Mesendoderm (in vitro differentiated cells): Measurements from ENCODE around the gene NMNAT3.

Experiments
- DNase-seq: peaks from one replicate; pipeline ENCODE4 v3.0.0; 2013
- H2AK5ac ChIP-seq: 2 replicates; pipeline ENCODE4 v1.6.1; 2013; ENCODE audit warnings: low read length, inconsistent platforms
- H2BK120ac ChIP-seq: 2 replicates; pipeline ENCODE4 v1.6.1; 2013; ENCODE audit warnings: low read depth, mild to moderate bottlenecking, low read length, moderate library complexity, mixed read lengths
- H2BK15ac ChIP-seq: replicated peaks from 2 replicates; pipeline ENCODE4 v1.6.1; 2013; ENCODE audit warnings: low read depth, mild to moderate bottlenecking, moderate library complexity
- H2BK5ac ChIP-seq: 2 replicates; pipeline ENCODE4 v1.6.1; 2013; ENCODE audit warnings: low read length, inconsistent platforms
- H3K18ac ChIP-seq: 2 replicates; pipeline ENCODE4 v1.6.1; 2013; ENCODE audit warnings: mild to moderate bottlenecking, low read length, mixed read lengths
- H3K23ac ChIP-seq: one replicate; pipeline ENCODE4 v1.6.1; 2013; ENCODE audit warnings: low read length
- H3K27ac ChIP-seq: 2 replicates; pipeline ENCODE4 v1.5.1; 2013; ENCODE audit warnings: low read depth, mild to moderate bottlenecking, inconsistent platforms, low read length, moderate library complexity
- H3K27me3 ChIP-seq: 2 replicates; pipeline ENCODE4 v1.6.1; 2013; ENCODE audit warnings: low read length, control low read depth, mild to moderate bottlenecking, inconsistent platforms; ENCODE audit not compliant: insufficient read depth, poor library complexity
- H3K36me3 ChIP-seq: 2 replicates; pipeline ENCODE4 v1.6.1; 2013; ENCODE audit warnings: low read length, inconsistent platforms; ENCODE audit not compliant: control insufficient read depth, insufficient read depth
- H3K4ac ChIP-seq: one replicate; pipeline ENCODE4 v1.6.1; 2013; ENCODE audit warnings: low read depth, mild to moderate bottlenecking, low read length, moderate library complexity
- H3K4me1 ChIP-seq: 2 replicates; pipeline ENCODE4 v1.6.1; 2013; ENCODE audit warnings: low read depth, low read length, inconsistent platforms; ENCODE audit not compliant: control insufficient read depth
- H3K4me2 ChIP-seq: 2 replicates; pipeline ENCODE4 v1.6.1; 2013; ENCODE audit warnings: low read length
- H3K4me3 ChIP-seq: 2 replicates; pipeline ENCODE4 v1.5.1; 2013; ENCODE audit warnings: mild to moderate bottlenecking, low read length
- H3K56ac ChIP-seq: one replicate; pipeline ENCODE4 v1.6.1; 2013; ENCODE audit warnings: low read length
- H3K79me1 ChIP-seq: 2 replicates; pipeline ENCODE4 v1.6.1; 2013; ENCODE audit warnings: low read length, inconsistent platforms
- H3K79me2 ChIP-seq: 2 replicates; pipeline ENCODE4 v1.6.1; 2013; ENCODE audit warnings: mild to moderate bottlenecking, low read length; ENCODE audit not compliant: control insufficient read depth, insufficient read depth
- H3K9ac ChIP-seq: 2 replicates; pipeline ENCODE4 v1.6.1; 2013; ENCODE audit warnings: low read length, inconsistent platforms
- H4K5ac ChIP-seq: one replicate; pipeline ENCODE4 v1.6.1; 2013; ENCODE audit warnings: low read length
- H4K8ac ChIP-seq: one replicate; pipeline ENCODE4 v1.6.1; 2013; ENCODE audit warnings: low read depth, mild to moderate bottlenecking, control low read depth, low read length, moderate library complexity
- WGBS: extraction: QIAGEN DNeasy Blood & Tissue Kit; methylation state at CpG from one replicate; pipeline ENCODE4 v1.1.7; 2013; ENCODE audit warnings: low lambda C conversion rate, missing lambda C conversion rate; ENCODE audit not compliant: insufficient coverage; ENCODE audit errors: extremely low coverage; 5-methylcytosine and 5-hydroxymethylcytosine counted together

NMNAT3 gene

GRCh38 chr3:139564294-139564861 lies 113.4 kb downstream of the NMNAT3 start:
- Histone ChIP-seq H3K79me1 (no peaks in the 10 kb centered on the region), H3K9ac (no peak overlapping the region), H3K4me2 (no peak overlapping the region), H3K56ac (no peak overlapping the region), H2BK120ac (no peak overlapping the region), H3K4ac (no peak overlapping the region), H3K79me2 (no peaks in the 10 kb centered on the region), H4K8ac (no peak overlapping the region), H3K18ac (no peak overlapping the region), H3K27ac (no peak overlapping the region), H3K23ac (no peak overlapping the region), H2BK15ac (no peak overlapping the region), H3K4me1 (no peaks in the 10 kb centered on the region), H3K27me3 (no peaks in the 10 kb centered on the region), H4K5ac (no peak overlapping the region), H3K36me3 (no peaks in the 10 kb centered on the region), H2BK5ac (no peak overlapping the region), H2AK5ac (no peak overlapping the region), H3K4me3 (no peak overlapping the region)
- no CpG with 5 or more reads among the region's 5 CpGs for WGBS
- peak; percentile 57 for DNase-seq

GRCh38 chr3:139561959-139562676 lies 115.7 kb downstream of the NMNAT3 start:
- no peak overlapping the region for H3K4ac ChIP-seq
- H3K23ac ChIP-seq, result no peak overlapping the region
- H3K4me1 ChIP-seq, result no peaks in the 10 kb centered on the region
- H3K36me3 ChIP-seq, result no peaks in the 10 kb centered on the region
- no peaks in the 10 kb centered on the region for H3K27me3 ChIP-seq
- H3K79me2 ChIP-seq, result no peaks in the 10 kb centered on the region
- no peak overlapping the region for H2AK5ac ChIP-seq
- H2BK15ac ChIP-seq, result no peak overlapping the region
- peak; percentile 88 for DNase-seq
- H3K4me3 ChIP-seq, result no peak overlapping the region
- no peak overlapping the region for H4K8ac ChIP-seq
- H3K79me1 ChIP-seq, result no peaks in the 10 kb centered on the region
- no peak overlapping the region for H3K27ac ChIP-seq
- no peak overlapping the region for H2BK5ac ChIP-seq
- no peak overlapping the region for H2BK120ac ChIP-seq
- H3K4me2 ChIP-seq, result no peak overlapping the region
- H4K5ac ChIP-seq, result no peak overlapping the region
- no peak overlapping the region for H3K56ac ChIP-seq
- no CpG with 5 or more reads among the region's 1 CpG for WGBS
- H3K9ac ChIP-seq, result no peak overlapping the region
- no peak overlapping the region for H3K18ac ChIP-seq

- no peak overlapping the region for H2AK5ac ChIP-seq
- no peak overlapping the region for H3K4me2 ChIP-seq
- H3K79me1 ChIP-seq, result no peaks in the 10 kb centered on the region
- H3K56ac ChIP-seq, result no peak overlapping the region
- H3K18ac ChIP-seq, result no peak overlapping the region
- H3K23ac ChIP-seq, result no peak overlapping the region
- no peaks in the 10 kb centered on the region for H3K79me2 ChIP-seq
- no peak overlapping the region for H2BK120ac ChIP-seq
- H3K4me3 ChIP-seq, result no peak overlapping the region
- H3K36me3 ChIP-seq, result no peaks in the 10 kb centered on the region
- DNase-seq, result no peak
- no peaks in the 10 kb centered on the region for H3K27me3 ChIP-seq
- H2BK5ac ChIP-seq, result no peak overlapping the region
- WGBS, result no CpG with 5 or more reads among the region's 7 CpGs
- no peaks in the 10 kb centered on the region for H3K4me1 ChIP-seq
- no peak overlapping the region for H4K8ac ChIP-seq
- no peak overlapping the region for H2BK15ac ChIP-seq
- no peak overlapping the region for H3K4ac ChIP-seq
- no peak overlapping the region for H3K9ac ChIP-seq
- H3K27ac ChIP-seq, result no peak overlapping the region
- no peak overlapping the region for H4K5ac ChIP-seq
Measured at GRCh38 chr3:139561255-139561817, 116.4 kb downstream of the NMNAT3 start.

GRCh38 chr3:139560411-139560810 lies 117.4 kb downstream of the NMNAT3 start:
- Histone ChIP-seq H3K56ac (no peak overlapping the region), H3K36me3 (no peaks in the 10 kb centered on the region), H3K4me3 (no peak overlapping the region), H3K4me1 (no peaks in the 10 kb centered on the region), H3K4me2 (no peak overlapping the region), H3K27me3 (no peaks in the 10 kb centered on the region), H3K23ac (no peak overlapping the region), H2AK5ac (no peak overlapping the region), H2BK15ac (no peak overlapping the region), H4K8ac (no peak overlapping the region), H3K18ac (no peak overlapping the region), H3K9ac (no peak overlapping the region), H2BK5ac (no peak overlapping the region), H3K79me1 (no peaks in the 10 kb centered on the region), H4K5ac (no peak overlapping the region), H3K27ac (no peak overlapping the region), H2BK120ac (no peak overlapping the region), H3K79me2 (no peaks in the 10 kb centered on the region), H3K4ac (no peak overlapping the region)
- DNase-seq, result no peak
- no CpG with 5 or more reads among the region's 3 CpGs for WGBS

- no peak overlapping the region for H3K4ac ChIP-seq
- DNase-seq, result no peak
- H4K8ac ChIP-seq, result no peak overlapping the region
- no peak overlapping the region for H2BK120ac ChIP-seq
- H2BK15ac ChIP-seq, result no peak overlapping the region
- no peak overlapping the region for H3K9ac ChIP-seq
- no peak overlapping the region for H3K4me2 ChIP-seq
- no peak overlapping the region for H4K5ac ChIP-seq
- no peak overlapping the region for H3K23ac ChIP-seq
- H3K4me1 ChIP-seq, result no peaks in the 10 kb centered on the region
- H3K79me1 ChIP-seq, result no peaks in the 10 kb centered on the region
- no peak overlapping the region for H2BK5ac ChIP-seq
- H3K79me2 ChIP-seq, result no peaks in the 10 kb centered on the region
- no peak overlapping the region for H3K4me3 ChIP-seq
- H3K18ac ChIP-seq, result no peak overlapping the region
- no peak overlapping the region for H3K56ac ChIP-seq
- H2AK5ac ChIP-seq, result no peak overlapping the region
- H3K27ac ChIP-seq, result no peak overlapping the region
- H3K27me3 ChIP-seq, result no peaks in the 10 kb centered on the region
- WGBS, result no CpG with 5 or more reads among the region's 5 CpGs
- H3K36me3 ChIP-seq, result no peaks in the 10 kb centered on the region
Measured at GRCh38 chr3:139559541-139559940, 118.2 kb downstream of the NMNAT3 start.
